Measurements from ENCODE around the gene IL10RB. TPM values are rescaled to one million over a fixed set of nuclear protein-coding genes. Genes with fewer than 3 reads are reported as not detected.

IL10RB gene
- total and polyA plus RNA-seq, 2 of the 13 experiments (the other 11 are each of a cell fraction or from before 2014, with no cell fraction given): 17.4 to 18.2 TPM

DNA sequence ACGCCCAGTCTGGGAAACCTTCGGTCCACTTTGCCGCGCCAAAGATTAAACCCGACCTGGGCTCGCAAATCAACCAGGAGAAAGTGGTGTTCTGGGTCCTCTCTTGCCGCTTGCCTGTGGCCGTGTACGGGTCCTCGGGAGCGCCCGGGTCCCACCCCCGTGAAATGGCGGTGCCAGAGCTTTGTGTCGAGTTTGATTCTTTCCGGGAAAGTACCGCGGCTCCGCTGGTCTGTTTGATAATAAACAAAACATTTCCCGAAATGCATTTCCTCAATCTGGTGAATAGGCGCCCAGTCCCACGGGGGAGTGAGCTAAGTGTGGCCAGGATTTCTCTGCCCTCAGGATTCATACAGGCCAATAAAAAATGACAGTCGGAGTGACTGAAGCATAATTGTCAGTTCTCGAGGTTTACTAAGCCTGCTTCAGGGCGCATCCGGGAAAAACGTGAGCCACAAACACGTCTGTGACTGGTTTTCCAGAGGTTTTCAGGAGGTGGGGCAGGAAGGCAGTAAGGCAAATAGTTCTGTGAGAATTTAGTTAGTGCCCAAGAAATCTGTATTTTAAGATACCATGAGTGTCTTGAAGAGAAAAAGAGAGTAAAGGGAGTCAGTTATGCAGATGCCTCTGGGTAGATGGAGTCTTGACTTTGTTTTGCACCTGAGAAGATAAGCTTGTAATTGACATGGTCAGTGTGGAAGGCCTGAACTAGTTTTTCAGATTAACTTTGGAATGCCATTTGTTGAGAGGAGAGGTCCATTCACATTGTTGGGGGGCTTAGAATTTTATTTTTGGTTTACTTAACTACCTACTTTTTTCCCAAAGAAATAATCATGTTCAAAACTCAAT is 59.3 kb downstream of the IL10RB start (continued):
- 0 out of 2 replicates have a peak, but pooled peaks have one; percentile 64 for TF ChIP-seq ZNF678 (CRISPR knock-in tag; IDR thresholded peaks at IDR 0.05)
- TF ChIP-seq TBP (CRISPR knock-in tag; IDR thresholded peaks at IDR 0.05): no peak
- TF ChIP-seq ZNF253 (CRISPR knock-in tag; IDR thresholded peaks at IDR 0.05; ENCODE audit: borderline replicate concordance): no peak
- 0 out of 2 replicates have a peak, but pooled peaks have one; percentile 24 for TF ChIP-seq MXD3 (CRISPR knock-in tag; IDR thresholded peaks at IDR 0.05)
- TF ChIP-seq ISL2 (CRISPR knock-in tag; IDR thresholded peaks at IDR 0.05): peak; percentile 53; the same call in 1 of the 2 replicates
- no peak for TF ChIP-seq GPN1 (CRISPR knock-in tag; IDR thresholded peaks at IDR 0.05; ENCODE audit: borderline replicate concordance)
- TF ChIP-seq ZNF766 (CRISPR knock-in tag; IDR thresholded peaks at IDR 0.05; ENCODE audit: borderline replicate concordance): peak; percentile 8; the same call in 1 of the 2 replicates
- peak; percentile 37; the same call in 1 of the 2 replicates for TF ChIP-seq ZNF607 (CRISPR knock-in tag; IDR thresholded peaks at IDR 0.05; ENCODE audit: borderline replicate concordance)
- TF ChIP-seq ZKSCAN8 (CRISPR knock-in tag; IDR thresholded peaks at IDR 0.05; ENCODE audit: borderline replicate concordance): no peak
- TF ChIP-seq ZBTB7B (CRISPR knock-in tag; IDR thresholded peaks at IDR 0.05): 0 out of 2 replicates have a peak, but pooled peaks have one; percentile 11
- no peak for TF ChIP-seq HMGXB3 (CRISPR knock-in tag; IDR thresholded peaks at IDR 0.05; ENCODE audit: borderline replicate concordance)
- no peak for TF ChIP-seq ZNF101 (CRISPR knock-in tag; IDR thresholded peaks at IDR 0.05; ENCODE audit: borderline replicate concordance, low read depth)
- no peak for TF ChIP-seq USF2 (IDR thresholded peaks at IDR 0.05; ENCODE audit: low read depth, low read length)
- TF ChIP-seq USF2 (CRISPR knock-in tag; IDR thresholded peaks at IDR 0.05; ENCODE audit: borderline replicate concordance): no peak
- TF ChIP-seq, protein P1, sequence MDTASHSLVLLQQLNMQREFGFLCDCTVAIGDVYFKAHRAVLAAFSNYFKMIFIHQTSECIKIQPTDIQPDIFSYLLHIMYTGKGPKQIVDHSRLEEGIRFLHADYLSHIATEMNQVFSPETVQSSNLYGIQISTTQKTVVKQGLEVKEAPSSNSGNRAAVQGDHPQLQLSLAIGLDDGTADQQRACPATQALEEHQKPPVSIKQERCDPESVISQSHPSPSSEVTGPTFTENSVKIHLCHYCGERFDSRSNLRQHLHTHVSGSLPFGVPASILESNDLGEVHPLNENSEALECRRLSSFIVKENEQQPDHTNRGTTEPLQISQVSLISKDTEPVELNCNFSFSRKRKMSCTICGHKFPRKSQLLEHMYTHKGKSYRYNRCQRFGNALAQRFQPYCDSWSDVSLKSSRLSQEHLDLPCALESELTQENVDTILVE (CRISPR knock-in tag; IDR thresholded peaks at IDR 0.05): 0 out of 2 replicates have a peak, but pooled peaks have one; percentile 29
- TF ChIP-seq ZC3H4 (CRISPR knock-in tag; IDR thresholded peaks at IDR 0.05; ENCODE audit: borderline replicate concordance): no peak
- TF ChIP-seq HBP1 (CRISPR knock-in tag; IDR thresholded peaks at IDR 0.05; ENCODE audit: low read depth): no peak; the same call in 1 of the 2 replicates
